Measurements from ENCODE around the gene GNG11.
"Not testable (repeated sequence)": the region's sequence is repeated elsewhere in the genome, so short reads cannot be mapped to it uniquely, and the experiment has no call there.

GRCh38 chr7:93915206-93915842 is 6.2 kb upstream of the GNG11 start:
- not testable (repeated sequence) for TF ChIP-seq POLR2AphosphoS5 (IDR thresholded peaks at IDR 0.05; ENCODE audit: low read depth, low read length); CTCF (IDR thresholded peaks at IDR 0.05)
